ENCODE results near the gene STAT4. TPM values are rescaled to one million over a fixed set of nuclear protein-coding genes. Genes with fewer than 3 reads are reported as not detected.

The STAT4 gene
- total RNA-seq, 1 experiment from 2014 or later: not detected

GRCh38 chr2:191189112-191189635 lies 38.4 kb upstream of the STAT4 start:
- Histone ChIP-seq H3K9me3 (ENCODE audit: low read length) (no peaks in the 10 kb centered on the region), H4K20me1 (ENCODE audit: insufficient read depth, low read depth, low read length) (no peaks in the 10 kb centered on the region), H3K79me2 (ENCODE audit: low read length) (no peaks in the 10 kb centered on the region), H3K4me2 (ENCODE audit: low read depth, low read length, poor library complexity, severe bottlenecking) (no peak overlapping the region), H3K27ac (ENCODE audit: low read length) (no peak overlapping the region), H3K9me2 (replicated peaks; ENCODE audit: insufficient read depth, low read length) (no peaks in the 10 kb centered on the region), H3K36me3 (ENCODE audit: insufficient read depth, low read length) (no peaks in the 10 kb centered on the region), H3K4me3 (ENCODE audit: low read length) (no peak overlapping the region), H2AFZ (ENCODE audit: low read length) (no peak overlapping the region), H3K9ac (ENCODE audit: low read length) (no peak overlapping the region), H3K27me3 (ENCODE audit: low read length) (no peaks in the 10 kb centered on the region; the same call in 1 of the 2 replicates), H3K4me1 (ENCODE audit: low read length) (no peaks in the 10 kb centered on the region)
- DNase-seq: no peak

DNA sequence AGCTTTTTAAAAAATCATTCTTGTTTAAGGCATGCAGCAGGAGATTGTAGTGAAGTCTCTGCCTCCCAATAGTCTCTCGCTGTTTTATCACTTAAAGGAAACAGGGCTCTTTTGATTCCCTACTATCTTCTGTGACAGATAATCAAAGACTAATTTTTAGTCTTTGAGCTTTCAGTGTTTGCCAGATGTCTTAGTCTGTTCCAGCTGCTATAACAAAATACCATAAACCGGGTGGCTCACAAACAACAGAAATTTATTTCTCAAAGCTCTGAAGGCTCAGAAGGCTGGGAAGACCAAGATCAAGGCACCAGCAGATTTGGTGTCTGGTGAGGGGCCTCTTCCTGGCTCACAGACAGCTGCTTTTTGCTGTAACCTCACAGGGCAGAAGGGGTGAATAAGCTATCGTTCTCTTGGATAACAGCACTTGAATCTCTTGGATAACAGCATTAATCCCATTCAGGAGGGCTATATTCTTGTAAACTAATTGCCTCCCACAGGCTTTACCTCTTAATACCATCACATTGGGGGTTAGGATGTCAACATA lies 37.8 kb upstream of the STAT4 start:
- no peaks in the 10 kb centered on the region for H3K9me3 ChIP-seq (ENCODE audit: low read length)
- H3K36me3 ChIP-seq (ENCODE audit: insufficient read depth, low read length): no peaks in the 10 kb centered on the region
- H3K9me2 ChIP-seq (replicated peaks; ENCODE audit: insufficient read depth, low read length): no peaks in the 10 kb centered on the region
- no peak overlapping the region for H3K4me3 ChIP-seq (ENCODE audit: low read length)
- no peaks in the 10 kb centered on the region for H3K4me1 ChIP-seq (ENCODE audit: low read length)
- no peaks in the 10 kb centered on the region for H4K20me1 ChIP-seq (ENCODE audit: insufficient read depth, low read depth, low read length)
- DNase-seq: no peak
- no peak overlapping the region for H3K4me2 ChIP-seq (ENCODE audit: low read depth, low read length, poor library complexity, severe bottlenecking)
- H2AFZ ChIP-seq (ENCODE audit: low read length): no peak overlapping the region
- H3K9ac ChIP-seq (ENCODE audit: low read length): no peak overlapping the region
- H3K79me2 ChIP-seq (ENCODE audit: low read length): no peaks in the 10 kb centered on the region
- no peak overlapping the region for H3K27ac ChIP-seq (ENCODE audit: low read length)
- H3K27me3 ChIP-seq (ENCODE audit: low read length): no peaks in the 10 kb centered on the region; the same call in 1 of the 2 replicates

DNA sequence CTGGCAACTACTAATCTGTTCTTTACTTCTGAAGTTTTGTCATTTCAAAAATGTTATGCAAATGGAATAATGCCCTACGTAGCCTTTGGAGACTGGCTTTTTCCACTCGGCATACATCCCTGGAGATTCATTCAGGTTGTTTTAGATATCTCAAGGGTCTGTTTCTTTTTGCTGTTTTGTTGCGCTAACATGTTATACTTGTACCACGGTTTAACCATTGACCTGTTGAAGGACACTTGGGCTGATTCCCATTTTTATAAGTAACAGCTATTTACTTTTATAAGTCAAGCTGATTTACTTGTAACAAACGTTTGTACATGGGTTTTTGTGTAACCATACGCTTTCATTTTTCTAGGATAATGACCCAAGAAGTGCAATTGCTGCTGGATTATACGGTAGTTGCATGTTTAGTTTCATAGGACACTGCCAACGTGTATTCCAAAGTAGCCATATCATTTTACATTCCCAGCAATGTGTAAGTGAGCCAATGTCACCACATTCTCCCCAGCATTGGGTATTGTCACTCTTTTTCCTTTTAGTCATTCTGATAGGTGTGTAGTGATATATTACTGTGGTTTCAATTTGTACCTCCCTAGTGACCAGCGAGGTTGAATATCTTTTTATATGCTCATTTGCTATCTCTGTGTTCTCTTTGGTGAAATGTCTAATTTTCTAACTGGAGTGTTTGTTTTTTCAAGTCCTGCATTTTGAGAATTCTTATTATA lies 36.5 kb upstream of the STAT4 start:
- H2AFZ ChIP-seq (ENCODE audit: low read length): no peak overlapping the region
- H3K27me3 ChIP-seq (ENCODE audit: low read length): no peaks in the 10 kb centered on the region; the same call in 1 of the 2 replicates
- H3K9ac ChIP-seq (ENCODE audit: low read length): no peak overlapping the region
- no peaks in the 10 kb centered on the region for H3K79me2 ChIP-seq (ENCODE audit: low read length)
- no peak overlapping the region for H3K27ac ChIP-seq (ENCODE audit: low read length)
- no peaks in the 10 kb centered on the region for H3K9me3 ChIP-seq (ENCODE audit: low read length)
- H3K4me1 ChIP-seq (ENCODE audit: low read length): no peaks in the 10 kb centered on the region
- H3K4me2 ChIP-seq (ENCODE audit: low read depth, low read length, poor library complexity, severe bottlenecking): no peak overlapping the region
- no peak for DNase-seq
- no peaks in the 10 kb centered on the region for H3K9me2 ChIP-seq (replicated peaks; ENCODE audit: insufficient read depth, low read length)
- no peaks in the 10 kb centered on the region for H4K20me1 ChIP-seq (ENCODE audit: insufficient read depth, low read depth, low read length)
- no peak overlapping the region for H3K4me3 ChIP-seq (ENCODE audit: low read length)
- no peaks in the 10 kb centered on the region for H3K36me3 ChIP-seq (ENCODE audit: insufficient read depth, low read length)

GRCh38 chr2:191184457-191184856 lies 33.7 kb upstream of the STAT4 start:
- H3K9ac ChIP-seq (ENCODE audit: low read length): no peak overlapping the region
- no peak for DNase-seq
- no peaks in the 10 kb centered on the region for H3K36me3 ChIP-seq (ENCODE audit: insufficient read depth, low read length)
- no peaks in the 10 kb centered on the region for H3K9me3 ChIP-seq (ENCODE audit: low read length)
- no peak overlapping the region for H3K4me2 ChIP-seq (ENCODE audit: low read depth, low read length, poor library complexity, severe bottlenecking)
- no peak overlapping the region for H3K27ac ChIP-seq (ENCODE audit: low read length)
- H3K4me3 ChIP-seq (ENCODE audit: low read length): no peak overlapping the region
- no peak overlapping the region for H2AFZ ChIP-seq (ENCODE audit: low read length)
- no peaks in the 10 kb centered on the region for H3K4me1 ChIP-seq (ENCODE audit: low read length)
- no peaks in the 10 kb centered on the region for H3K27me3 ChIP-seq (ENCODE audit: low read length)
- H3K79me2 ChIP-seq (ENCODE audit: low read length): no peaks in the 10 kb centered on the region
- no peaks in the 10 kb centered on the region for H4K20me1 ChIP-seq (ENCODE audit: insufficient read depth, low read depth, low read length)
- H3K9me2 ChIP-seq (replicated peaks; ENCODE audit: insufficient read depth, low read length): no peaks in the 10 kb centered on the region

DNA sequence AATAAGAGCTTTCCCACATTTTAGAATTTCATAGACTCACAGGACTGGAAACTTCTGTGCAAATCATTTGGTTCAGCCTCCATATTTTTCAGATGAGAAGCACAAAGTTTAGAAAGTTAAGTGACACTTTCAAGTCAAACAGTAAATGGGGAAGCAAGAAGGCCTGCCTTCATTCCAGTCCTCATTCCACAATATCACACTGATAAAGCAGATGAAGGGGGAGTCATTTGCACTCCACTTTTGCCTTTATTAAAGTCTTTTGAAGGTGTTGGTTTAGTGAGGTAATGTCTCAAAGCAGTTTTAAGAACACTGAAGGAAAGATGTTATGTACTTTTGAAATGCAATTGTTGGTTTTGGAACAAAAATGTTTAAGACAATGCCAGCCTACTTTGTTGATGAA lies 32.7 kb upstream of the STAT4 start:
- Histone ChIP-seq H3K79me2 (ENCODE audit: low read length) (no peaks in the 10 kb centered on the region), H4K20me1 (ENCODE audit: insufficient read depth, low read depth, low read length) (no peaks in the 10 kb centered on the region), H3K4me1 (ENCODE audit: low read length) (no peaks in the 10 kb centered on the region), H3K27ac (ENCODE audit: low read length) (no peak overlapping the region), H2AFZ (ENCODE audit: low read length) (no peak overlapping the region), H3K4me2 (ENCODE audit: low read depth, low read length, poor library complexity, severe bottlenecking) (no peak overlapping the region), H3K9me2 (replicated peaks; ENCODE audit: insufficient read depth, low read length) (no peaks in the 10 kb centered on the region), H3K27me3 (ENCODE audit: low read length) (no peaks in the 10 kb centered on the region), H3K9me3 (ENCODE audit: low read length) (no peaks in the 10 kb centered on the region), H3K4me3 (ENCODE audit: low read length) (no peak overlapping the region), H3K36me3 (ENCODE audit: insufficient read depth, low read length) (no peaks in the 10 kb centered on the region), H3K9ac (ENCODE audit: low read length) (no peak overlapping the region)
- DNase-seq: no peak

DNA sequence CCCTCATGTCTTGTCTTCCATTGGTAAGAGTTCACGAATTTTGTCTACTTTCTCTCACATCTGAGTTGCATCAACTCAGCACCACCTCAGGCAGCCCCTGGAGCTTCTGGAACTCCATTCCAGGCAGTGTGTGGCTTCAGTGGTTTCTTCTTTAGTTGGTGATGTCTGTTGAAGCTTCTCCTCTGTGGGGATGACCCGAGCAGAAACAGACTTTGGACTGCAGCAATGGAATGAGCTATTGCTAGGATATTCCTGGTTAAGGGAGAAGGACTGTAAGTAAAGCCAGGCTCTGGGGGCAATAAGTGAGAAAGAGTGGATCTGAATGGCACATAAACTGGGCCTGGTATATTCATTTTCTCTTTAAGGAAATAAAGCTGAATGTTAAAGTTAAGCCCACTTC lies 32.3 kb upstream of the STAT4 start:
- Histone ChIP-seq H3K9me3 (ENCODE audit: low read length) (no peaks in the 10 kb centered on the region), H3K79me2 (ENCODE audit: low read length) (no peaks in the 10 kb centered on the region), H3K4me2 (ENCODE audit: low read depth, low read length, poor library complexity, severe bottlenecking) (no peak overlapping the region), H3K4me1 (ENCODE audit: low read length) (no peaks in the 10 kb centered on the region), H3K4me3 (ENCODE audit: low read length) (no peak overlapping the region), H3K9ac (ENCODE audit: low read length) (no peak overlapping the region), H3K27me3 (ENCODE audit: low read length) (no peaks in the 10 kb centered on the region), H4K20me1 (ENCODE audit: insufficient read depth, low read depth, low read length) (no peaks in the 10 kb centered on the region), H3K9me2 (replicated peaks; ENCODE audit: insufficient read depth, low read length) (no peaks in the 10 kb centered on the region), H3K27ac (ENCODE audit: low read length) (no peak overlapping the region), H2AFZ (ENCODE audit: low read length) (no peak overlapping the region), H3K36me3 (ENCODE audit: insufficient read depth, low read length) (no peaks in the 10 kb centered on the region)
- DNase-seq: no peak

DNA sequence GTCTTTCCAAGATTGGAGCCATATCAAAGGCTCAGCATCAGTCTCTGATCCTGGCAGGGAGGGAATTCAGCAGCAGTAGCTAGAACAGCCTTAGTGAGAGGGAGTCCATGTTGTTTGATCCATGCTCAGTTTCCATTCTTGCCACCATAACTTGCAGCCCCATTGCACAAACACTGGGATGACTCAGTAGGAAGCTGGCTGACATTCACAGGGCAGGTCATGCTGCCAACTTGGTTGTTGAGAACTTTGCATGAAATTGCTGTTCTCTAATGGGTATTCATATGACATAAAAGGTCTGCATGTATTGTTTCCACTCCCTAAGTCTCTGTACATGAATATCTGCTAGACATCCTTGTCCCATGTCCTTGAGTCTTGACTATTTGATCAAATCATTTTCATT lies 29.9 kb upstream of the STAT4 start:
- H3K9me2 ChIP-seq (replicated peaks; ENCODE audit: insufficient read depth, low read length): no peaks in the 10 kb centered on the region
- no peaks in the 10 kb centered on the region for H3K79me2 ChIP-seq (ENCODE audit: low read length)
- no peaks in the 10 kb centered on the region for H3K36me3 ChIP-seq (ENCODE audit: insufficient read depth, low read length)
- no peak overlapping the region for H3K4me2 ChIP-seq (ENCODE audit: low read depth, low read length, poor library complexity, severe bottlenecking)
- no peak overlapping the region for H3K27ac ChIP-seq (ENCODE audit: low read length)
- H3K9ac ChIP-seq (ENCODE audit: low read length): no peak overlapping the region
- H3K4me1 ChIP-seq (ENCODE audit: low read length): no peaks in the 10 kb centered on the region
- DNase-seq: no peak
- H2AFZ ChIP-seq (ENCODE audit: low read length): no peak overlapping the region
- H3K27me3 ChIP-seq (ENCODE audit: low read length): no peaks in the 10 kb centered on the region
- no peak overlapping the region for H3K4me3 ChIP-seq (ENCODE audit: low read length)
- no peaks in the 10 kb centered on the region for H4K20me1 ChIP-seq (ENCODE audit: insufficient read depth, low read depth, low read length)
- no peaks in the 10 kb centered on the region for H3K9me3 ChIP-seq (ENCODE audit: low read length)

- no peaks in the 10 kb centered on the region for H4K20me1 ChIP-seq (ENCODE audit: insufficient read depth, low read depth, low read length)
- no peak overlapping the region for H3K9ac ChIP-seq (ENCODE audit: low read length)
- H3K79me2 ChIP-seq (ENCODE audit: low read length): no peaks in the 10 kb centered on the region
- H3K27me3 ChIP-seq (ENCODE audit: low read length): no peaks in the 10 kb centered on the region
- no peaks in the 10 kb centered on the region for H3K36me3 ChIP-seq (ENCODE audit: insufficient read depth, low read length)
- H3K4me3 ChIP-seq (ENCODE audit: low read length): no peak overlapping the region
- no peak overlapping the region for H3K4me2 ChIP-seq (ENCODE audit: low read depth, low read length, poor library complexity, severe bottlenecking)
- H3K4me1 ChIP-seq (ENCODE audit: low read length): no peaks in the 10 kb centered on the region
- no peaks in the 10 kb centered on the region for H3K9me3 ChIP-seq (ENCODE audit: low read length)
- H3K27ac ChIP-seq (ENCODE audit: low read length): no peak overlapping the region
- DNase-seq: no peak
- no peak overlapping the region for H2AFZ ChIP-seq (ENCODE audit: low read length)
- H3K9me2 ChIP-seq (replicated peaks; ENCODE audit: insufficient read depth, low read length): no peaks in the 10 kb centered on the region
Measured at GRCh38 chr2:191180276-191180675, 29.5 kb upstream of the STAT4 start.

Data from Karpas-422 (cell line).